ENCODE data around the gene HPSE.

HPSE gene

DNA sequence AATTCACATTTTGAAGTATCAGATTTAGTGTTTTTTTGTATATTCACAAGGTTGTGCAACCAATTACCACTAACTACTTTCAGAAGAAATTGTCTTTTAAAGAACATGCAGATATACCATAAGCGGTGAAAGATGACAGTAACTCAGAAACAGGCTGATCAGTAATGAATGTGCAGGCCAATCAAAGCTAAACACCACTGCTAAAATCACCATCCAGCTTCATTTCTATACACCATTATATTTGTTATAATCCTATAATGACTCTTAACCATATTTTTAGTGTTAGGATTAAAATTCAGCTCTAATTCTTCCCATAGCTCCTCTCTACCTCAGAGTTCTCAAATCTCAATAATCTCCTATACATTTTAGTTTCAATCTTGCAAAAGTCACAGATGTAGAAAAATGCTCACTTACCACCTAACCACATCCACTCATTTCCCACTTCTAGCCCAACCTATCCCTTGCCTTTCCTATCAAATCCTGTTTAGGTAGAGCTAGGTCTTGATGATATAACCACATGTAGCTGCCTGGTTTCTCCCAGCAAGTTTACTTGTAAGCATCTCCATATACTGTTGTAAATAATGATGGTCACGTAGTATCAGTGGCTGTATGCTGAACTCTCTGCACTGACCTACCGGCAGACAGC, 66.7 kb downstream of the HPSE start:
- TF ChIP-seq, protein P1, sequence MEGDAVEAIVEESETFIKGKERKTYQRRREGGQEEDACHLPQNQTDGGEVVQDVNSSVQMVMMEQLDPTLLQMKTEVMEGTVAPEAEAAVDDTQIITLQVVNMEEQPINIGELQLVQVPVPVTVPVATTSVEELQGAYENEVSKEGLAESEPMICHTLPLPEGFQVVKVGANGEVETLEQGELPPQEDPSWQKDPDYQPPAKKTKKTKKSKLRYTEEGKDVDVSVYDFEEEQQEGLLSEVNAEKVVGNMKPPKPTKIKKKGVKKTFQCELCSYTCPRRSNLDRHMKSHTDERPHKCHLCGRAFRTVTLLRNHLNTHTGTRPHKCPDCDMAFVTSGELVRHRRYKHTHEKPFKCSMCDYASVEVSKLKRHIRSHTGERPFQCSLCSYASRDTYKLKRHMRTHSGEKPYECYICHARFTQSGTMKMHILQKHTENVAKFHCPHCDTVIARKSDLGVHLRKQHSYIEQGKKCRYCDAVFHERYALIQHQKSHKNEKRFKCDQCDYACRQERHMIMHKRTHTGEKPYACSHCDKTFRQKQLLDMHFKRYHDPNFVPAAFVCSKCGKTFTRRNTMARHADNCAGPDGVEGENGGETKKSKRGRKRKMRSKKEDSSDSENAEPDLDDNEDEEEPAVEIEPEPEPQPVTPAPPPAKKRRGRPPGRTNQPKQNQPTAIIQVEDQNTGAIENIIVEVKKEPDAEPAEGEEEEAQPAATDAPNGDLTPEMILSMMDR (IDR thresholded peaks at IDR 0.05; ENCODE audit: low read length), result no peak
- no peak for TF ChIP-seq EZH2 (IDR thresholded peaks at IDR 0.05; ENCODE audit: borderline replicate concordance, low read length)
- Histone ChIP-seq H3K9ac (ENCODE audit: low read length) (no peak overlapping the region), H3K4me1 (ENCODE audit: insufficient read depth, low read length, severe bottlenecking) (no peaks in the 10 kb centered on the region)

DNA sequence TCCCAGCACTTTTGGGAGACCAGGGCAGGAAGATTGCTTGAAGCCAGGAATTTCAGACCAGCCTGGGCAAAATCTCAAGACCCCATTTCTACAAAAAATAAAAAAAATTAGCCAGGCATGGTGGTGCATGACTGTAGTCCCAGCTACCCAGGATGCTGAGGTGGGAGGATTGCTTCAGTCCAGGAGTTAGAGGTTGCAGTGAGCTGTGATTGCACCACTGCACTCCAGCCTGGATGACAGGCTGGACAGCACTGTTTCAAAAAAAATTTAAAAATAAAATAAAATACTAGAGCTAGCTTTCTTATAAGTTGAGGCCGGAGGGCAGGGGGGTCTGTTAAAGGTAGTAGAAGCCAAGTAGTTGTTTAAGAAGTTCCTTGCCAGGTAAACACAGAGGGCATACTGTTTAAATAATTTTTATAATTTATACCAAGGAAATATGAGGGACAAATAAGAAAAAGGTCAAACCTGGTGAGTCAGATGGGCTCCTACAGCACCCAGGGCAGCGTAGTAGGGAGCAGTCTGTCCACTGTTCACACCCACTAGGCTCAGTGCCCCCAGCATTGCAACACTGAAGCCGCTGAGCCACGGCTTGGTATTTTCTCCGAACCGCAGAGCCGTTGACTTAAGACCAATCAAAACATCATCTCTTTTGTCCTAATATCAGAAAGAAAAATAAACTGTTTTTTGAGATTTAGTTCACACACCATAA, 67.4 kb downstream of the HPSE start:
- Histone ChIP-seq H3K4me2 (ENCODE audit: low read length) (no peak overlapping the region), H3K9me3 (ENCODE audit: low read length) (no peaks in the 10 kb centered on the region), H3F3A (ENCODE audit: insufficient read depth, low read length) (no peaks in the 10 kb centered on the region), H3K27ac (ENCODE audit: low read depth, low read length, poor library complexity, severe bottlenecking) (no peak overlapping the region), H2AFZ (ENCODE audit: low read length) (no peak overlapping the region), H3K36me3 (ENCODE audit: insufficient read depth, low read length) (peaks cover 10% of the 10 kb centered on the region), H4K20me1 (ENCODE audit: insufficient read depth, low read length) (no peaks in the 10 kb centered on the region), H3K9ac (ENCODE audit: low read length) (no peak overlapping the region), H3K9me2 (ENCODE audit: low read depth, low read length) (no peaks in the 10 kb centered on the region), H3K79me2 (ENCODE audit: insufficient read depth, low read length) (no peaks in the 10 kb centered on the region), H3K4me1 (ENCODE audit: insufficient read depth, low read length, severe bottlenecking) (no peaks in the 10 kb centered on the region), H3K27me3 (ENCODE audit: insufficient read depth, low read length) (no peaks in the 10 kb centered on the region), H3K4me3 (ENCODE audit: low read depth, low read length, poor library complexity, severe bottlenecking) (no peak overlapping the region)
- TF ChIP-seq, protein P1 (IDR thresholded peaks at IDR 0.05; ENCODE audit: low read length), result no peak
- no peak for TF ChIP-seq EZH2 (IDR thresholded peaks at IDR 0.05; ENCODE audit: borderline replicate concordance, low read length)

More for the DNA sequence above, 66.7 kb downstream of the HPSE start:
- no peak overlapping the region for H2AFZ ChIP-seq (ENCODE audit: low read length)
- H3K4me2 ChIP-seq (ENCODE audit: low read length), result no peak overlapping the region
- no peaks in the 10 kb centered on the region for H3K27me3 ChIP-seq (ENCODE audit: insufficient read depth, low read length)
- peaks cover 14% of the 10 kb centered on the region for H3K36me3 ChIP-seq (ENCODE audit: insufficient read depth, low read length)
- no peaks in the 10 kb centered on the region for H3F3A ChIP-seq (ENCODE audit: insufficient read depth, low read length)
- no peaks in the 10 kb centered on the region for H3K9me2 ChIP-seq (ENCODE audit: low read depth, low read length)
- H3K4me3 ChIP-seq (ENCODE audit: low read depth, low read length, poor library complexity, severe bottlenecking), result no peak overlapping the region
- H3K27ac ChIP-seq (ENCODE audit: low read depth, low read length, poor library complexity, severe bottlenecking), result no peak overlapping the region
- no peaks in the 10 kb centered on the region for H4K20me1 ChIP-seq (ENCODE audit: insufficient read depth, low read length)
- H3K9me3 ChIP-seq (ENCODE audit: low read length), result no peaks in the 10 kb centered on the region
- no peaks in the 10 kb centered on the region for H3K79me2 ChIP-seq (ENCODE audit: insufficient read depth, low read length)

DNA sequence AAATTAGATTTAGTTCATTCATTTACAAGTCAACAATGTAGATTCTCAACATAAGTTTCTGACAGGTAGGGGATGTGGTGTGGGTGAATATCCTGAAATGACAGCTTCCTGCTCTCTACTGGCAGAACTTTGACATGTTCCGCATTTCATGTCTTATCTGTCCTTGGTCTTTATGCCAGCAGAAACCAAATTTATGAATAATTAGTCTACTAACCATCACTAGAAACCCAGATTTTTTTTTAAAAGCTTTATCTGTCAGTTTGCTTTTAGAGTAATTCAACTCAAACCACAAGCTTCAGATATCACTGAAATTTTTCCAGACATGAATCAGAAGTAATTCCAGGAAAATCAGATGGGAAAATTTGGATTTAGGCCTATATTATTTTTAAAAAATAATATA, 68.0 kb downstream of the HPSE start:
- H3K27me3 ChIP-seq (ENCODE audit: insufficient read depth, low read length), result no peaks in the 10 kb centered on the region
- no peak for TF ChIP-seq EZH2 (IDR thresholded peaks at IDR 0.05; ENCODE audit: borderline replicate concordance, low read length)
- TF ChIP-seq, protein P1 (IDR thresholded peaks at IDR 0.05; ENCODE audit: low read length), result no peak
- H4K20me1 ChIP-seq (ENCODE audit: insufficient read depth, low read length), result no peaks in the 10 kb centered on the region
- H3K27ac ChIP-seq (ENCODE audit: low read depth, low read length, poor library complexity, severe bottlenecking), result no peak overlapping the region
- no peak overlapping the region for H3K4me3 ChIP-seq (ENCODE audit: low read depth, low read length, poor library complexity, severe bottlenecking)
- H2AFZ ChIP-seq (ENCODE audit: low read length), result no peak overlapping the region
- H3K79me2 ChIP-seq (ENCODE audit: insufficient read depth, low read length), result no peaks in the 10 kb centered on the region
- H3K4me1 ChIP-seq (ENCODE audit: insufficient read depth, low read length, severe bottlenecking), result no peaks in the 10 kb centered on the region
- no peaks in the 10 kb centered on the region for H3F3A ChIP-seq (ENCODE audit: insufficient read depth, low read length)
- no peaks in the 10 kb centered on the region for H3K9me3 ChIP-seq (ENCODE audit: low read length)
- H3K9me2 ChIP-seq (ENCODE audit: low read depth, low read length), result no peaks in the 10 kb centered on the region
- H3K9ac ChIP-seq (ENCODE audit: low read length), result no peak overlapping the region
- H3K4me2 ChIP-seq (ENCODE audit: low read length), result no peak overlapping the region
- H3K36me3 ChIP-seq (ENCODE audit: insufficient read depth, low read length), result peaks cover 10% of the 10 kb centered on the region
